ENCODE measurements around the gene SLC34A1.
A peak's percentile ranks its signal among the peaks of the same experiment; 100 is the strongest.
"Not testable (repeated sequence)": the region's sequence is repeated elsewhere in the genome, so short reads cannot be mapped to it uniquely, and the experiment has no call there.

The SLC34A1 gene, protein sequence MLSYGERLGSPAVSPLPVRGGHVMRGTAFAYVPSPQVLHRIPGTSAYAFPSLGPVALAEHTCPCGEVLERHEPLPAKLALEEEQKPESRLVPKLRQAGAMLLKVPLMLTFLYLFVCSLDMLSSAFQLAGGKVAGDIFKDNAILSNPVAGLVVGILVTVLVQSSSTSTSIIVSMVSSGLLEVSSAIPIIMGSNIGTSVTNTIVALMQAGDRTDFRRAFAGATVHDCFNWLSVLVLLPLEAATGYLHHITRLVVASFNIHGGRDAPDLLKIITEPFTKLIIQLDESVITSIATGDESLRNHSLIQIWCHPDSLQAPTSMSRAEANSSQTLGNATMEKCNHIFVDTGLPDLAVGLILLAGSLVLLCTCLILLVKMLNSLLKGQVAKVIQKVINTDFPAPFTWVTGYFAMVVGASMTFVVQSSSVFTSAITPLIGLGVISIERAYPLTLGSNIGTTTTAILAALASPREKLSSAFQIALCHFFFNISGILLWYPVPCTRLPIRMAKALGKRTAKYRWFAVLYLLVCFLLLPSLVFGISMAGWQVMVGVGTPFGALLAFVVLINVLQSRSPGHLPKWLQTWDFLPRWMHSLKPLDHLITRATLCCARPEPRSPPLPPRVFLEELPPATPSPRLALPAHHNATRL

DNA sequence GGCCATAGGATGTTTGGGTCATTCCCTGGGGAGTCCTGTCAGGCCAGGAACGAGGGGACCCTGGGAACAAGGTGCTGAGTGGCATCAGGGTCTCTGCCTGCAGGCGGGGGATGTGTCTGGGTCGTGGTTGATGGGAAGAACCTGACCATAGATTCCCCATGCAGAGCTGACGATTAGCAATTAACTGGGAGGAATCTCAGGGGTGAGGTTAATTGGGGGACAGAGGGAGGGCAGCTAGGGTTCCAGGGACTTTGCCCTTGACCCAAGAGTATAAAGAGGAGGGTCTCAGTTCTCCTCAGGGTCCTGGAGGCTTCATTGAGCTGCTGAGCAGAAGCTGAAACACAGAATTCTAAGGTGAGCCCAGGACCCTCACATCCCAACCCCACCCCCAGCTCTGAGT, at the start of gene SLC34A1:
TSS of gene SLC34A1 (plus strand) at position 301 of the 400 bp plus-strand sequence. CDS start 1,308 bp downstream, outside the sequence.
- no peak for DNase-seq

DNA sequence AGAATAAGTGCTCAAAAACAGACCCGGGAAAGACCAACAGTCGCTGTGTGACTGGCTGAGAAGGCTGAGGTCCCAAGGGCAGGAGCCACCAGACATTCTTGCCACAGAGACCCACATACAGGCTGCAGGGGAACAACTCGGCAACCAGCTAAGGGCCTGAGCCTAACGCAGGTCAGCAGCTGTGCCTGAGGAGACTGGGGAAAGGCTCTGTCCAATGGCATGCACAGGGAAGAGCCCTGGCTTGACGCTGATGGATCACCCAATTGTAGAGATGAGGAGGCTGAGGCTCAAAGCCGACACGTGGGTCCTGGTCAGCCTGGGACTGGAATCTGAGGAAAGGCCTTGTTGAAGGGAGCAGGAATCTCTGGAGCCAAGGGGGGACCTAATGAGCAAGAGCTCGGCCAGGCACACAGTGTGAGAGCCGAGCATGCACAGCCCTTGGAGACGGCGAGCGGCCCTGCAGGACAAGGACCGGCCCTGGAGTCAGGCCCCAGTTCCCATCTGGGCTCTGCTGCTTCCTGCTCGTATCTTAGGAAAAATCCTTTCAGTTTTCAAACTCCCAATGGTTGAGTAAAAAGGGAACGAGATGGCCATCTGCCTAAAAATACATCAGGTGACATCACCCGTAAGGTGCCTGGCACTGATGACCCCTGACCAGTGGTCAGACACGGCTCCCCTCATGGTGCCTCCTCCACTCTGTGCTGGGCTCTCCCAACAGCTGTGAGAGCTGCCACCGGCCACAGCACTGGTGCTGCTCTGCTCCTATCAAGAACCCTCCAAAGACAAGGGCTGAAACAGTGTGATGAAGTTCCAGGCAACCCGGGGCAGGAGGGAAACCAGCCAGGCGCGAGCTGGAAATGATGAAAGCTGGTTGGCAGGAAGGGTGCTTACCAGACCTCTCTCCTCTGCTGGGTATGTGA, 49.2 kb upstream of the SLC34A1 start:
- no peak for DNase-seq

DNA sequence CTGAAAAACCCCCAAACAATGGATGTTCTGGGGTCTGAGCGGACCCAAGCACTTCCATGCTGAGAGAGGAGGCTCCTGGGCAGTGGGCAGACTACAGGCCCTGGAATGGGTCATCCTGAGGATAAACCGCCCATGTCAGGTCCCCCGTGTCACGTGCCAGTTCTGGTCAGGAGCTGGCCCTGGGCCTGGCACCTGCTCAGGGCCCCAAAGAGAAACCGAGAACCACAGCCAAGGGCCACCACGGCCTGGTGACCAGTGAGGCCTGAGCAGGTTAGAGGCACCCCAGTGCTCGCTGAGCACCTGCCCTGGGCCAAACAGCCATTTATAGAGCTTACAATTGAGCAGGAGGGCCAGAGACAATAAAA, 48.6 kb upstream of the SLC34A1 start:
- no peak for DNase-seq

DNA sequence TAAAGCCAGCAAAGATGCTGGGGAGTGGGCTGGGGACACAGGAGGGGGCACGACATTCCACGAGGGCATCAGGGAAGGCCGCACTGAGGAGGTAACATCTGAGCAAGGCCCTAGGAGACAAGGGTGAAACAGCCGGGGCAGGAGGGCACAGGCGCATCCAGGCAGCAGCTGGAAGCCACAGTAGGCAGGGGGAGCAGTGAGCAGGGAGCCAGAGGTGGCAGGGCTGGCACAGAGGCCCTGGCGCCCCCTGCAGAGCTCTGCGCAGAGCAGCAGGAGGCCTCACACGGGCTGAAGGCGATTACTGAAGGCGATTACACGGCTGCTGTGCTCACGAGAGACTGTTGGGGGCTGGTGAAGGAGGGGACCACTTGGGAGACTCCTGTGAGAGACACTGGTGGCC, 48.1 kb upstream of the SLC34A1 start:
- DNase-seq: peak; percentile 23

DNA sequence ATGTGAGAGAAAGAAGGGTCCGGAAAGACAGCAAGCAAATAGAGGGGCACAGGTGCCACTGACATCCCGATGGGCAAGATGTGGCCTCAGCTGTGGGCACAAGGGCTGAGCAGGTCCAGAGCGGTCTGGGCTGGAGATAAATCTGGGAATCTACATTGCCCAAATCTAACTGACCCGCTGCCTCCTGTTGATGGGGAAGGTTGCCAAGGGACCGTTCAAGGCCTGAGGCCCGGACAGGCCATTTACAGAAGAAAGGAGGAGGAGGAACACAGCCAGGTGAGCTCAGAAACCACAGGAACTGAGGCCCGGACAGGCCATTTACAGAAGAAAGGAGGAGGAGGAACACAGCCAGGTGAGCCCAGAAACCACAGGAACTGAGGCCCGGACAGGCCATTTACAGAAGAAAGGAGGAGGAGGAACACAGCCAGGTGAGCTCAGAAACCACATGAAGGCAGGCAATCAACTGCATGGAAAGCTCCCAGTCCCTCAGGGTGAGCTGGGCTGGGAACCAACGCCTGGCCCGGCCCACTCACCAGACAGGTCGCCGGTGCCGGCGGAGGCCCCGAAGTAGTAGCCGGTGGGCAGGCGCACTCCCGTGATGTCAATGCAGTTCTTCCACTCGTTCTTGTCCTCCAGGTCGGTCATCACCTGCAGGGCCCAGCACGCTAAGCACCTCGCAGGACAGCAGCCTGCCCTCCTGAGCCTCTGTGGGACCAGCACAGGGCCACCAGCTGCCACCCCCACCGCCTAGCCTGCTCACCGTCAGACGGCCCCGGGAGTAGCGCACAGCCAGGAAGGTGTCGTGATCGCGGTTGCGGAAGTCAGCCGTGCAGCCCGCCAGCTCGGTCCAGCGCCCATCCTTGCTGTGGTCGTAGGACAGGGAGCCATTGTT, 47.4 kb upstream of the SLC34A1 start:
- DNase-seq: no peak

DNA sequence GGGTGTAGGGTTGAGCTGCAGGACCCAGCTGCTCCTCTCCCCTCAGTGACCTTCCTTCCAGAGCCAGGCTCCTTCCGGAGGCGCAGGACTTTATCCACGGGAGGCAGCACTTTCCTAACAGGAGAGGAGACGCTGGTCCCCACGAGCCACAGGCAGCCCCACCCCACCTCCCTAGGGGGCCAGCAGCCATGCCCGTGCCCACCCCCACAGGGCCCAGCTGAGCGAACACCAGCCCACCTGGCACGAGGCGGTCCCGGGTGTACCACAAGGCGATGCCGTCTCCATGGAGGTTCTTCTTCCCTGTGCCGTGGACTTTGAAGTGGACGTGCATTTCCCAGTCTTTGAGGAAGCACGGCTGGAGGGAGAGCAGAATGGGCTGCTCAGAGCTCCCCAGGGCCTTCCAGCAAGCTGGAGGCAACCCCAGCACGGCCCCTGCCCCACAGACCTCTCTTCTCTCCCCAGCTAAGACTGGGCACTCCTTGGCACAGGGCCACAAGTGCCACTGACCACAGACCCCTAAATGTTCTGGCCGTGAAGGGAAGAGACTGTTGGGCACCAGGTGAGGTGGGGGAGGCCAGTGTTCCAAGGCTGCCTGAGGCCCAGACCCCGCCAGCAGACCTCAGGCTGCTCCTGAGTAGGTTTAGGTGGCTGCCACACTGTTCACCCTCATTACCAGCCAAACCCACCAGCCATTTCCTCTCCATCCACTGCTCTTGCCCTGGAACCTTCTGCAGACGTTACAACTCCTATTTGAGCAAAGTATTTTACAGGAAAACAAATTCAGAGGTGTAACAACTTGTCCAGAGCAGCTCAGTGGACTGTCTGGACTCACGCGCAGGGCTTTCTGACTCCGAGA, 45.8 kb upstream of the SLC34A1 start:
- no peak for DNase-seq

DNA sequence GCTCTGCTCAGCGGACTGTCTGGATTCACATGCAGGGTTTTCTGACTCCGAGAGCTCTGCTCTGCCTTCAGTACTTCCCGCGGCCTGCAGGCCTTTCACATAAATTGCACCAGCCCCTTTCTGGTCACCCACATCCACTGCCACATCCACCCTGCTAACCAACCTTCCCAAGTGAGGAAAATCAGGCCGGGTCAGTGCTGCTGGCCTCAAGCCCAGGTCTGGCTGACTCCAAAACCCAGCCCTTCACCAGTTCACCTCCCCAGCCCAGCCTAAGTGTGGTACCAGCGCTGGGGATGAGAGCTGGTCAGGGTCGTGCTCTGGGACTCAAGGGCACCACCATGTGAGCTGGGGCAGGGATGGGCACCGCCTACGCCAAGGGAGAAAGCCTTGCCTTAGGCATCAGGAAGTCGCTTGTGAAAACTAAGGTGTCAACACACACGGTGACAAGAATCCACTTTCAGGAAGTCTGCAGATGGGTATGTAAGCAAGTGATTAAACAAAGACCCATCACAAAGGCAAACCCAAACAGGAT, 45.1 kb upstream of the SLC34A1 start:
- no peak for DNase-seq

DNA sequence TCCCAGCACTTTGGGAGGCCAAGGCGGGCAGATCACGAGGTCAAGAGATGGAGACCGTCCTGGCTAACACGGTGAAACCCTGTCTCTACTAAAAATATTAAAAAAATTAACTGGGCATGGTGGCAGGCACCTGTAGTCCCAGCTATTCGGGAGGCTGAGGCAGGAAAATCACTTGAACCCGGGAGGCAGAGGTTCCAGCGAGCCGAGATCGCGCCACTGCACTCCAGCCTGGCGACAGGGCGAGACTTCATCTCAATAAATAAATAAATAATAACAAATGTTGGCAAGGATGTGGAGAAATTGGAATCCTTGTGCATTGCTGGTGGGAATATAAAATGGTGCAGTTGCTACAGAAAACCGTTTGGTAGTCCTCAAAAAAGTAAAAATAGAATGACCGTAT, 41.2 kb upstream of the SLC34A1 start:
- DNase-seq: not testable (repeated sequence)

DNA sequence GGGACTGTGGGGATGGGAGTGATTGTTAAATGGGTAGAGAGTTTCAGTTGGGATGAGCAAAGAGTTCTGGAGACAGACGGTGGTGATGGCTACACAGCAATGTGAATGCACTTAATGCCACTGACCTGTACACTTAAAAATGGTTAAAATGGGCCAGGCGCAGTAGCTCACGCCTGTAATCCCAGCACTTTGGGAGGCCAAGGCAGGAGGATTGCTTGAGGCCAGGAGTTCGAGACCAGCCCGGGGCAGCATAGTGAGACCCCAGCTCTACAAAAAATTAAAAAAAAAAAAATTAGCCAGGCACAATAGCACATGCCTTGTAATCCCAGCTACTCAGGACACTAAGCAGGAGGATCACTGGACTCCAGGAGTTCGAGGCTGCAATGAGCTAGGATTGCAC, 40.5 kb upstream of the SLC34A1 start:
- no peak for DNase-seq

DNA sequence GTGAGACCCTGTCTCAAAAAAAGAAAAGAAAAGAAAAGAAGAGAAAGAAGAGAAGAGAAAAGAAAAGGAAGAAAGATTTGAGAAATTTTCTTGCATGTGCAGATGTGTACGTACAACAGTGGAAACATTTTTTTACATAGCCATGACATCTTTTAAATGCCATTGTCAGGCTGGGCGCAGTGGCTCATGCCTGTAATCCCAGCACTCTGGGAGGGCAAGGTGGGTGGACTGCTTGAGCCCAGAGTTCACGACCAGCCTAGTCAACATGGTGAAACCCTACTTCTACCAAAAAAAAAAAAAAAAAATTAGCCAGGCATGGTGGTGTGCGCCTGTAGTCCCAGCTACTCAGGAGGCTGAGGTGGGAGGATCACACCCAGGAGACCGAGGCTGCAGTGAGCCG, 39.3 kb upstream of the SLC34A1 start:
- DNase-seq: no peak

DNA sequence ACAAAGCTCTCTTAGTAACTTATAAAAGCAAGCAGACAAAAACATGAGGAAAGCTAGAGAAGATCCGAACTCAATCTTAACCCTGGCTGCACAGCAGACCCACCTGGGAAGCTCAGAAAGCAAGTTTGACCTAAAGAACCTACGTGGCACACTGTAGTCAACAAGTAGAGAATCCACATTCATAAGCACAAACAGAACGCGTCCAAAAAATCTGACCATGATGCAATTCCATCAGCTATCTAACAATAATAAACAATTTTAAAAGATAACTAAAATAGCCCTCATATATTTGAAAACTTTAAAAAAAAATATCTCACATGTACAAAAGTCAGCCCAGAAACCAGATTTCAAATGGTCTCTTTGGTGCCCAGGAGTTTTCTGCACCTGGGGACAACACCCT, 37.4 kb upstream of the SLC34A1 start:
- no peak for DNase-seq

DNA sequence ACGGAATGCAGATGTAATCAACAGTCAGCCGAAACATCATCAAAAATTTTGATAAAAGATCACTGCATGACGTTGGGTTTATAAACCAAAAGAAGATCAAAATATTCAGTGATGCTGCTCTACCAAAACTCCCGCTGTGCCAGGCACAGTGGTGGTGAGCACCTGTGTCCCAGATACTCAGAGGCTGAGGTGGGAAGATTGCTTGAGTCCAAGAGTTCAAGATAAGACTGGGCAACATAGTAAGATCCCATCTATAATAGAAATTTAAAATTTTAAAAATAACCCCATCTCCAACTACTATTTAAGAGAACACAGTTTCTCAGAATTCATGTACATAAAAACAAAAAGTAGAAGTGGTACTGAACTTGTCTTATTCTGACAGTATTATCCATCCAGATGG, 36.5 kb upstream of the SLC34A1 start:
- DNase-seq: no peak

DNA sequence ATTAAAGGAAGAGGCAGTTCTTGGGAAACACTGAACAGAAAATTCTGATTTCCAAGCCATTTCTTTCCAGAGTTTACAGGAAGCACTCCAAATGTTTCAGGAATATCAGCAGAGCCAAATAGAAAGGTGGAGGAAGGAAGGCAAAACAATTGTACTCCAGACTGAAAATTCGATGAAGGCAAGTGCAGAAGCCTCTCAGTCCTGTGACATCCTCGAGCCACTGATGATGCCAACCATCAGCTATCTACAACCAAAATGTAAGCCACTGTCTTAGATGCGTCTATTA, 34.9 kb upstream of the SLC34A1 start:
- DNase-seq: no peak

DNA sequence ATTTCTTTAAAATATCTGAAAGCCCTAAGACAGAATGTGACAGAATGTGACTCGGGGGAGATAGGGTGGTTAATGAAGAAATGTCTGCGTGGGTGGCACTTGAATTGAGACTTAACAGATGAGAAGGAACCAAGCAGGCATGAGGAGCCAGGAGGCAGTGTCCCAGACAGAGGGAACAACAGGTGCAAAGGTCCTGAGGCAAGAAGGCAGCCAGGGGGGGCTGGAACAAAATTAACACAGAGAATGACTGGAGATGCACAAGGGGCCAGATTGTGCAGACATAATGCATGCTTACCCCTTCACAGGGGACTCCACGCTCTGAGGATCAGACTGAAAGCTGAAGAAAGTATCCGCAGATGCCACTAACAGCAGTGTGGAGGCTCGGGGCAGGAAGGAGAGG, 34.5 kb upstream of the SLC34A1 start:
- no peak for DNase-seq

DNA sequence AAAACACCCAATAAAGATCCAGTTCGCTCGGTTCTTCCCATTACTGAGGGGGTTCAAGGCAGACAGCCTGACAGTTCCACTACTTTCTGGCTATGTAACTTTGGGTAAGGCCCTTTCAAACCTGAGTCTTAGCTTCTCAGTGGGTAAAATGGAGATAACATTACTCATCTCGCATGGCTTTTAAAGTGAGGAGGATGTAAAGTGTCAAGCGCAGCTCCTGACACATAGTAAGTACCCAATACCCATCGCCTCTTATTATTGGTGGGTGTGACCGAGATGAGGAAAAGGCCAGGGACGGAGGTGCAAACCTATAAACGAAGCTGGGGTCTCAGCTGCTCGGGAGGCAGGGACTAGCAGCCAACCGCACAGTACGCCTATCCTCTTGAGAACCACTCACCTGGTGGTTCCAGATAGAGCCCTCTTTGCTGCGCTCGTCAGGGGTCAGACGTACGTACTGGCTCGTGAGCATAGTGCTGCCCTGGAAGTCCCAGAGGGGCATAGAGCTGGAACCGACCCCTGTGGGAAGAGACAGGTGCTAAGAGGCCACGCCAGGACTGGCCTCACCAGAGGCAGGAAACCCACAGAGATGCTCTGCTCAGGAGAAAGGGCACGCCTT, 33.4 kb upstream of the SLC34A1 start:
- no peak for DNase-seq

DNA sequence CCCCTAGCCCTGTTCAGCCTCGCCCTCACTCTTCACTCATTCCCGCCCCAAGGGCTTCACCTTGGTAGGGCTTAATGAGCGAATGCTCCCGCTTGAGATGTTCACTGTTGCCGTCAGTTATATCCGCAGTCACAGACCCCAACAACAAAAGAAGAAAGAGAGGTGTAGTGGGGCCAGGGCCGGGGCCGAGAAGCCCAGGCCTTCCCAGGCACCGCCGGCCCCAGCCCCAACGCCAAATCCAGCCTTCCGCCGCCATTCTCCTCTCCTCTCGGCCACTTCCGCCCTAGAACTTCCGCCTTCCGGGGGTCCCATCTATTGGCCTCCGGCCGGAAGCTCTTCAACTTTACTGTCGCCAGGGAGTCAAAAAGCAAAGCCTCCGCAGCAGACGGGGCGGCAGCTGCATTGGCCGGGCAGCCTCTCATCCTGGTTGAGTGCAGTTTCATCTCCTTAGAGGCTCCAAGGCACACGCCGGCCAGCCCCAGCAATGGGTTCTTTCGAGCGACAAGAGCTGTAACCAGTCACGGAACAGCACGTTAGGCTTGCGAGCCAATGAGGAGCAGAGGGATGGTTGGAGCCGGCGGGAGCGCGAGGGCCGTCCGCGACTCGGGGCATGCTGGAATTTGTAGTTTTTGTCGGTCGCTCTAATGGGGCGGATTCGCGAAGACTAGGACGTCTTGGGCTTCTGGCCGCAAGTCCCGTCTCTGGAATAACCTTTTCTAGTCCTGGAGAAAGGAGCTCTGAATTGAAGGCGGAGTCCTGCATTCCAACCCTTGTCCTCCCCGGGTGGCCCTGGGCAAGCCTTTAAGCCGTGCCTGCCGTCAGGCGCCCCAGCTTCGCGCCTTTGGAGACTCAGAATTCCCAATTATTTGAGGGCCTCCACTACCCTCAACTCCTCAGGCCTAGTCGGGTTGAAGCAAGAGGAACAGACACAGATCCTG, 32.6 kb upstream of the SLC34A1 start, which contains the start of gene LMAN2:
TSS of gene LMAN2 (minus strand) at position 277 of the 938 bp plus-strand sequence. CDS start at position 256, 21 bp downstream.
- peak; percentile 94 for DNase-seq

DNA sequence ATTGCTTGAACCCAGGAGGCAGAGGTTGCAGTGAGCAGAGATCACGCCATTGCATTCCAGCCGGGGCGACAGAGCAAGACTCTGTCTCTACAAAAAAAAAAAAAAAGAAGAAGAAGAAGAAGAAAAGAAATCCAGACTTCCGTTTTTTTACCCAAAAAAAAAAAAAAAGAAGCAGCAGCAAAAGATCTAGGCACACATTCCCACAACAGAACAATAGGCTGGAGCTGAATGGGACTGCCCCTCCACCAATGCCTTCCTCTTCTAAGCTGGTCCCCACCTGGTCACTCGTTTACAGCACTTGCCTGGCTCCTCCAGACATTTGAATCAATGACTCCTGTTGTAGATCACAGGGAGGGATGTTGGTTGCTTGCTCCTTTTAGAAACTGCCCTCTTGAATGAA, 31.1 kb upstream of the SLC34A1 start:
- no peak for DNase-seq

DNA sequence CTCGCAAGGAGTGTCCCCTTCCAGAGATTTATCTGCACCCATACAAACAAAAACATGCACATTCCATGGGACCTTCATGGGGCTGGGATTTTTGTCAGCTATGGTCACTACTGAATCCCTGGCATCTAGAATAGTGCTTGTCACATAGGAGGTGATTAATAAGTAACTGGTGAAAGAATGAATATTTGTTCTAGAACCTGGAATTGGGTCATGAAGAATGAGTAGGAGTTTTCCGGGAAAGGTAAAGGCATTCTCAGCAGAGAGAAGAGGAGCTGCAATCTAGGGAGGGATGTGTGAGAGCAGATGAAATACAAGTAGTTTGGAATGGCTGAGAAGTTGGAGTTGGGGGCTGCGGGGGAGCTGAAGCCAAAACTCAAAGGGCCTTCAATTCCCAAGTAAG, 30.0 kb upstream of the SLC34A1 start:
- DNase-seq: no peak

DNA sequence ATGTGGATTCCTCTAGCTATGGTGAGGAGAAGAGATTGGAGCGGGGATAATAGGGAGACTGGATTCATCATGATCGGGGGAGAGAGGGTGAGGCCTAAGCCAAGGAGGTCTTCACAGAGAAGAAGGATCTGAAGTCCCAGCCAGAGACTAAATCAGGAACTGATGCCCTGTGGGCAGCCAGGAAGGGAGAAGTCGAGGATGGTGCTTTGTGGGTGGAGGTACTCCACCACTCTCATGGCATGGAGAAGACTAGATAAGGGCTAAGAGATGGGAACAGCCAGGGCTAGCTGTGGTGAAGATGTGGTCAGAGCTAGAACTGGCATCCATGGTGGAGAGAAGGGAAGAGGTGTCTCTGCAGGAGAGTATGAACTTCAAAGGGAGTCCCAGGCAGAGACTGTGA, 29.5 kb upstream of the SLC34A1 start:
- no peak for DNase-seq

Data from CD4-positive, alpha-beta T cell treated with Interleukin-12 subunit alpha and Interleukin-12 subunit beta, for 1 hour (primary cell).